Caco-2 (cell line): Measurements from ENCODE around the gene PLCB2. TPM values are rescaled to one million over a fixed set of nuclear protein-coding genes. Genes with fewer than 3 reads are reported as not detected.

ENCODE experiments used
- BruUV-seq: library from RNA; stranded (reverse); fragments of 400-500 nt; replicated peaks from 2 replicates; lab custom pipeline; 2021; lab: Mats Ljungman, UMichigan
- CTCF ChIA-PET: fragments of 300-600 bp; sonication (Branson Sonifier 250); formaldehyde crosslinking; loops from one replicate; lab custom pipeline; 2022; ENCODE audit warnings: antibody characterized with exemption; lab: Charles Lee
- POLR2A ChIA-PET: fragments of 300-600 bp; sonication (Branson Sonifier 250); formaldehyde crosslinking; loops from one replicate; lab custom pipeline; 2022; ENCODE audit warnings: antibody characterized with exemption; lab: Charles Lee
- DNase-seq, 2 experiments: peaks; one replicate each; pipeline versions ENCODE4 v3.0.0 to v3.0.0-alpha.2; 2020 to 2022
- H3K27me3 ChIP-seq: replicated peaks from 2 replicates; pipeline ENCODE4 v1.6.0; 2011; ENCODE audit warnings: low read length; ENCODE audit not compliant: control insufficient read depth, insufficient read depth
- H3K36me3 ChIP-seq: 2 replicates; pipeline ENCODE4 v1.5.1; 2011; ENCODE audit warnings: low read length; ENCODE audit not compliant: control insufficient read depth, insufficient read depth
- H3K4me1 ChIP-seq: fragments of 250-450 bp; sonication (Bioruptor Pico); 2 replicates; pipeline ENCODE4 v1.5.1; 2020; ENCODE audit warnings: mild to moderate bottlenecking
- H3K4me3 ChIP-seq: 2 replicates; pipeline ENCODE4 v1.5.1; 2011; ENCODE audit warnings: low read depth, mild to moderate bottlenecking, control low read depth, low read length
- H3K9me3 ChIP-seq: fragments of 250-450 bp; sonication (Bioruptor Pico); 2 replicates; pipeline ENCODE4 v1.5.1; 2020; ENCODE audit warnings: mild to moderate bottlenecking, moderate library complexity
- H3K27ac Mint-ChIP-seq: one replicate; pipeline ENCODE4 v1.8.0; 2022; ENCODE audit warnings: mixed read lengths; ENCODE audit not compliant: unreplicated experiment
- H3K27me3 Mint-ChIP-seq: one replicate; pipeline ENCODE4 v1.8.0; 2022; ENCODE audit warnings: mixed read lengths; ENCODE audit not compliant: insufficient read depth, unreplicated experiment
- H3K36me3 Mint-ChIP-seq: one replicate; pipeline ENCODE4 v1.8.0; 2022; ENCODE audit warnings: mild to moderate bottlenecking, mixed read lengths; ENCODE audit not compliant: insufficient read depth, unreplicated experiment
- H3K4me1 Mint-ChIP-seq: one replicate; pipeline ENCODE4 v1.8.0; 2022; ENCODE audit warnings: low read depth, mixed read lengths; ENCODE audit not compliant: unreplicated experiment
- H3K4me3 Mint-ChIP-seq: one replicate; pipeline ENCODE4 v1.8.0; 2022; ENCODE audit warnings: mild to moderate bottlenecking, moderate library complexity, mixed read lengths; ENCODE audit not compliant: unreplicated experiment
- H3K9me3 Mint-ChIP-seq: one replicate; pipeline ENCODE4 v1.8.0; 2022; ENCODE audit warnings: mixed read lengths; ENCODE audit not compliant: unreplicated experiment
- intact Hi-C: fragments of 100-400 bp; cut with micrococcal nuclease; formaldehyde crosslinking; loops from one replicate; pipeline ENCODE4 v1.10.0; 2022; ENCODE audit not compliant: unreplicated experiment
- total RNA-seq: library from RNA; stranded (reverse); gene quantifications from 2 replicates; pipeline ENCODE4 v1.2.3, GENCODE V29; 2022
- TF ChIP-seq, protein P1 (sequence below), 2 experiments: fragments of 200-600 bp in 1 of 2; IDR thresholded peaks; 1 replicate in 1 of 2; 2 replicates in 1 of 2; pipeline versions ENCODE4 v1.5.1 to v1.8.0; 2011 to 2022; ENCODE audit warnings: antibody characterized with exemption in 1 of 2, control low read depth in 1 of 2, inconsistent platforms in 1 of 2, low read depth in 1 of 2, low read length in 1 of 2, mild to moderate bottlenecking in 1 of 2, moderate library complexity in 1 of 2; ENCODE audit not compliant: insufficient read depth in 1 of 2, severe bottlenecking in 1 of 2, unreplicated experiment in 1 of 2

Gene PLCB2
- total RNA-seq, 1 experiment from 2014 or later: 4.7 TPM

DNA sequence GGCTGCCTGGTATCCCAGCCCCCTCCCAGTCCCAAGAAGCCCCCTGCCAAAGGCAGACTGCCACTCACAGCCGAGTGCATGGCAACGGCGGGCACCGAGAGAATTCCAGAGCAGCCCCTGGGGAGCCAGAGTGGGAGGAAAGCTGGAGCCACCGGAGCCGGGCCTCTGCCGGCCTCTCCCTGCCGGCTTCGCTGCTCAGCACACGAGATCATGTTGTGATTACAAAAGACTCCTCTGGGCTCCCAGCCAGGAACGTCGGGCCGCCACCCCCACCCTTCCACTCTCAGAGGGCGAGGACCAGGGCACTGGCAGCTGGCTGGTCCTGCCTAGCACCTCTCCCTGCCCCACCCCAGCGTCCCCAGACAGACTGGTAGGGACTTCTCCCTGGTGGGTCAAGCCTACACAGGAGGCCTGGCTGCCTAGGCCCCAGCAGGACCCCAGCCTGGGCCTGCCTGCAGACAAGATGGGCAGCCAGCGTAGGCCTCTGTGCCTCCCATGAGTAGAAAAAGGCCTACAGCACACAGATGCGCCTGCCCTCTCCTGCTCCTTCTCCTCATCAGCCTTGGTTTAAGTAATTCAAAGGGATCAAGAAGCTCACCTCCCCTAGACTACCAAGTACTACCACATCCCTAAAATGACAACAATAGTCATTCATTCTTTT is 33.1 kb upstream of the PLCB2 start, which contains the start of gene CCDC9B:
Gene CCDC9B (minus strand): TSS at position 200 of the 661 bp plus-strand sequence. CDS start 120 bp downstream, at position 80.
- POLR2A ChIA-PET: no interaction called here

DNA sequence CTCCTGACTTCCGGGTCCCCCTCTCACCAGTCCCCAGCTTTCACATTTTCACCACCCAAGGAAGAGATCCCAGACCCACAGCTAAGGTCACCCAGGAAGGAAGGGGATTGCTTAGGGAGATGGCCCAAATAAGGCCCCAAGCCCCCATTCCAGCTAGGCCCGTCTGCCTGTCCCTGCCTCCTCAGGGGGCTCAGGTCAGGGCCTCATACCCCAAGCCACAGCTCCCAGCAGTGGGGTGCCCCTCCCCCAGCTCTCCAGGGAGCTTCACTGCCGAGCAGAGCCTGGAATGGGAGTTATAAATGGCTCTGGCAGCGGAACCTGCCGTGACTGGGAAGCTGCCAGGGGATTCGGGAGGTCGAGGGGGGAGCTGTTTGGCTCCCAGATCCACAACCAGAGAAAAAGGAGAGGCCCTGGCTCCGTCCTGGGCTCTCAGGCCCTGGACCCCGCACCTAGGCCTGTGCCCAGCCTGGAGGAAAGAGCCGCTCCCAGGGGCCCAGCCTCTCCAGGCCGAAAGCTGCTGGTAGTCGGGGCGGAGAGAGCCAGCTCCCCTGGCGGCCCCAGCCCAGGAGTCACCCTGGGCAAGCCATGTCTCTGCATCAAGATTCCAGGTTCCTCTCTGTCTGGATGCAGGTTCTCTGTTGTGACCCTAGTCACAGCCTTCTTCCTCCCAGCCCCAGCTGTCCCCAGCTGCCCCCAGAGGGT is 32.5 kb upstream of the PLCB2 start:
- Histone ChIP-seq H3K9me3 (no peaks in the 10 kb centered on the region), H3K36me3 (no peaks in the 10 kb centered on the region), H3K4me3 (no peak overlapping the region), H3K27me3 (no peaks in the 10 kb centered on the region), H3K4me1 (peaks cover 20% of the 10 kb centered on the region)
- intact Hi-C loops: loop anchor here (10.0 kb wide), 2 partner anchors 65 to 165 kb away; partner anchors contain the start of gene IVD
- Mint-ChIP-seq H3K27ac (no peak overlapping the region), H3K4me3 (no peak overlapping the region), H3K36me3 (no peaks in the 10 kb centered on the region), H3K4me1 (peaks cover 14% of the 10 kb centered on the region), H3K27me3 (no peaks in the 10 kb centered on the region), H3K9me3 (no peaks in the 10 kb centered on the region)
- TF ChIP-seq, protein P1, sequence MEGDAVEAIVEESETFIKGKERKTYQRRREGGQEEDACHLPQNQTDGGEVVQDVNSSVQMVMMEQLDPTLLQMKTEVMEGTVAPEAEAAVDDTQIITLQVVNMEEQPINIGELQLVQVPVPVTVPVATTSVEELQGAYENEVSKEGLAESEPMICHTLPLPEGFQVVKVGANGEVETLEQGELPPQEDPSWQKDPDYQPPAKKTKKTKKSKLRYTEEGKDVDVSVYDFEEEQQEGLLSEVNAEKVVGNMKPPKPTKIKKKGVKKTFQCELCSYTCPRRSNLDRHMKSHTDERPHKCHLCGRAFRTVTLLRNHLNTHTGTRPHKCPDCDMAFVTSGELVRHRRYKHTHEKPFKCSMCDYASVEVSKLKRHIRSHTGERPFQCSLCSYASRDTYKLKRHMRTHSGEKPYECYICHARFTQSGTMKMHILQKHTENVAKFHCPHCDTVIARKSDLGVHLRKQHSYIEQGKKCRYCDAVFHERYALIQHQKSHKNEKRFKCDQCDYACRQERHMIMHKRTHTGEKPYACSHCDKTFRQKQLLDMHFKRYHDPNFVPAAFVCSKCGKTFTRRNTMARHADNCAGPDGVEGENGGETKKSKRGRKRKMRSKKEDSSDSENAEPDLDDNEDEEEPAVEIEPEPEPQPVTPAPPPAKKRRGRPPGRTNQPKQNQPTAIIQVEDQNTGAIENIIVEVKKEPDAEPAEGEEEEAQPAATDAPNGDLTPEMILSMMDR (IDR thresholded peaks at IDR 0.05; ENCODE audit: insufficient read depth in 1 of 2, low read depth in 1 of 2, low read length in 1 of 2, severe bottlenecking in 1 of 2, unreplicated experiment in 1 of 2): no peak
- DNase-seq: no peak
- BruUV-seq: no TSS peak
- POLR2A ChIA-PET: no interaction called here
- CTCF ChIA-PET: interaction anchor here (0.8 to 6.1 kb wide), 5 partner anchors 12 to 123 kb away, joined by 3 to 60 read pairs (median 4); partner anchors contain the start of gene INAFM2

More for the DNA sequence above, 33.1 kb upstream of the PLCB2 start, which contains the start of gene CCDC9B:
- Histone ChIP-seq H3K9me3 (no peaks in the 10 kb centered on the region), H3K4me3 (no peak within 1 kb of the TSS), H3K4me1 (peaks cover 20% of the 10 kb centered on the region), H3K36me3 (no peaks in the 10 kb centered on the region), H3K27me3 (no peaks in the 10 kb centered on the region)
- Mint-ChIP-seq H3K36me3 (no peaks in the 10 kb centered on the region), H3K9me3 (no peaks in the 10 kb centered on the region), H3K4me1 (peaks cover 15% of the 10 kb centered on the region), H3K27me3 (no peaks in the 10 kb centered on the region), H3K27ac (no peak within 1 kb of the TSS), H3K4me3 (no peak within 1 kb of the TSS)
- intact Hi-C loops: loop anchor here (10.0 kb wide), 2 partner anchors 64 to 164 kb away; partner anchors contain the start of gene IVD
- no TSS peak for BruUV-seq
- DNase-seq: no peak
- CTCF ChIA-PET: interaction anchor here (1.2 to 6.1 kb wide), 4 partner anchors 12 to 99 kb away, joined by 3 to 60 read pairs (median 8); partner anchors contain the start of gene INAFM2
- TF ChIP-seq, protein P1 (IDR thresholded peaks at IDR 0.05; ENCODE audit: insufficient read depth in 1 of 2, low read depth in 1 of 2, low read length in 1 of 2, severe bottlenecking in 1 of 2, unreplicated experiment in 1 of 2): no peak

DNA sequence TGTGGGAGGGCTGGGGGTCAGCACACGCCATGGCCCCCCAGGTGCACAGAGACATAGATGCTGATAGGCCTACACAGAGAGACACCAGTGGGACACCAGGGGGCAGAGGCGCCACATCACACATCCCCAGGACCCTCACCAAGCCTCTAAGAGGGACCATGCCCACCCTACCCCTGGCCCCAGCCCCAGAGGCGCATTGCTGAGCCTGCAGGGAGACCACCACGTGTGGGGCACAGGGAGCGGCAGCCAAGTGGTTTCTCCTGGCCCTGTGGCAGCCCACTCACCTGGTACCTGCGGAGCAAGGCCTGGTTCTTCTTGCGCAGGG is 31.8 kb upstream of the PLCB2 start:
- Histone ChIP-seq H3K36me3 (no peaks in the 10 kb centered on the region), H3K4me3 (no peak overlapping the region), H3K27me3 (no peaks in the 10 kb centered on the region), H3K9me3 (no peaks in the 10 kb centered on the region), H3K4me1 (peaks cover 20% of the 10 kb centered on the region)
- ChIA-PET POLR2A (no interaction called here), CTCF (interaction anchor here (0.8 to 6.1 kb wide), 5 partner anchors 13 to 122 kb away, joined by 3 to 60 read pairs (median 4); partner anchors contain the start of gene INAFM2)
- Mint-ChIP-seq H3K4me1 (peaks cover 19% of the 10 kb centered on the region), H3K9me3 (no peaks in the 10 kb centered on the region), H3K36me3 (no peaks in the 10 kb centered on the region), H3K4me3 (no peak overlapping the region), H3K27me3 (no peaks in the 10 kb centered on the region), H3K27ac (no peak overlapping the region)
- BruUV-seq: no TSS peak
- TF ChIP-seq, protein P1 (IDR thresholded peaks at IDR 0.05; ENCODE audit: insufficient read depth in 1 of 2, low read depth in 1 of 2, low read length in 1 of 2, severe bottlenecking in 1 of 2, unreplicated experiment in 1 of 2): peak; percentile 10 to 27
- intact Hi-C loops: loop anchor here (1.0 kb wide), 1 partner anchor 82 kb away; no protein-coding TSS in a partner anchor
- no peak for DNase-seq
